Chondrocyte (in vitro differentiated cells): ENCODE measurements around the gene GLB1L3. TPM values are rescaled to one million over a fixed set of nuclear protein-coding genes. Genes with fewer than 3 reads are reported as not detected.
A peak's percentile ranks its signal among the peaks of the same experiment; 100 is the strongest.

Experiments used
- DNase-seq: peaks from one replicate; pipeline ENCODE4 v3.0.0; 2021; ENCODE audit warnings: mixed read lengths, low spot score
- H3K27ac Mint-ChIP-seq: one replicate; pipeline ENCODE4 v1.8.0; 2021; ENCODE audit warnings: mild to moderate bottlenecking, moderate library complexity, mixed read lengths; ENCODE audit not compliant: unreplicated experiment
- H3K27me3 Mint-ChIP-seq: 2 replicates; pipeline ENCODE4 v1.8.0; 2021; ENCODE audit warnings: low read depth, mixed read lengths
- H3K36me3 Mint-ChIP-seq: 2 replicates; pipeline ENCODE4 v1.8.0; 2021; ENCODE audit warnings: low read depth, mixed read lengths
- H3K4me1 Mint-ChIP-seq: 2 replicates; pipeline ENCODE4 v1.8.0; 2021; ENCODE audit warnings: low read depth, mild to moderate bottlenecking, mixed read lengths
- H3K4me3 Mint-ChIP-seq: one replicate; pipeline ENCODE4 v1.8.0; 2021; ENCODE audit warnings: mild to moderate bottlenecking, moderate library complexity, mixed read lengths; ENCODE audit not compliant: unreplicated experiment
- H3K9me3 Mint-ChIP-seq: 2 replicates; pipeline ENCODE4 v1.8.0; 2021; ENCODE audit warnings: low read depth, mixed read lengths
- long read RNA-seq: library from polyadenylated mRNA; stranded (forward); transcript quantifications from one replicate; pipeline ENCODE4 v2.0.0, GENCODE V29; 2021
- total RNA-seq: library from RNA; stranded (reverse); gene quantifications from 3 replicates; pipeline ENCODE4 v1.2.1, GENCODE V29; 2021
- TF ChIP-seq, protein P1 (sequence below): fragments of 200-600 bp; sonication (generic); IDR thresholded peaks from 2 replicates; pipeline ENCODE4 v1.5.0; 2021; ENCODE audit warnings: antibody characterized with exemption, mild to moderate bottlenecking, moderate library complexity

The GLB1L3 gene, protein sequence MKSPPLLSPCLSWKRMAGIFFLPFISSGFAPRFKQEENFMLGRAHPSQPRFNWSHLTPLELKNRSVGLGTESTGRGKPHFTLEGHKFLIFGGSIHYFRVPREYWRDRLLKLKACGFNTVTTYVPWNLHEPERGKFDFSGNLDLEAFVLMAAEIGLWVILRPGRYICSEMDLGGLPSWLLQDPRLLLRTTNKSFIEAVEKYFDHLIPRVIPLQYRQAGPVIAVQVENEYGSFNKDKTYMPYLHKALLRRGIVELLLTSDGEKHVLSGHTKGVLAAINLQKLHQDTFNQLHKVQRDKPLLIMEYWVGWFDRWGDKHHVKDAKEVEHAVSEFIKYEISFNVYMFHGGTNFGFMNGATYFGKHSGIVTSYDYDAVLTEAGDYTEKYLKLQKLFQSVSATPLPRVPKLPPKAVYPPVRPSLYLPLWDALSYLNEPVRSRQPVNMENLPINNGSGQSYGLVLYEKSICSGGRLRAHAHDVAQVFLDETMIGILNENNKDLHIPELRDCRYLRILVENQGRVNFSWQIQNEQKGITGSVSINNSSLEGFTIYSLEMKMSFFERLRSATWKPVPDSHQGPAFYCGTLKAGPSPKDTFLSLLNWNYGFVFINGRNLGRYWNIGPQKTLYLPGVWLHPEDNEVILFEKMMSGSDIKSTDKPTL
- total RNA-seq = not detected in 3 replicates
- long read RNA-seq = 0 reads

DNA sequence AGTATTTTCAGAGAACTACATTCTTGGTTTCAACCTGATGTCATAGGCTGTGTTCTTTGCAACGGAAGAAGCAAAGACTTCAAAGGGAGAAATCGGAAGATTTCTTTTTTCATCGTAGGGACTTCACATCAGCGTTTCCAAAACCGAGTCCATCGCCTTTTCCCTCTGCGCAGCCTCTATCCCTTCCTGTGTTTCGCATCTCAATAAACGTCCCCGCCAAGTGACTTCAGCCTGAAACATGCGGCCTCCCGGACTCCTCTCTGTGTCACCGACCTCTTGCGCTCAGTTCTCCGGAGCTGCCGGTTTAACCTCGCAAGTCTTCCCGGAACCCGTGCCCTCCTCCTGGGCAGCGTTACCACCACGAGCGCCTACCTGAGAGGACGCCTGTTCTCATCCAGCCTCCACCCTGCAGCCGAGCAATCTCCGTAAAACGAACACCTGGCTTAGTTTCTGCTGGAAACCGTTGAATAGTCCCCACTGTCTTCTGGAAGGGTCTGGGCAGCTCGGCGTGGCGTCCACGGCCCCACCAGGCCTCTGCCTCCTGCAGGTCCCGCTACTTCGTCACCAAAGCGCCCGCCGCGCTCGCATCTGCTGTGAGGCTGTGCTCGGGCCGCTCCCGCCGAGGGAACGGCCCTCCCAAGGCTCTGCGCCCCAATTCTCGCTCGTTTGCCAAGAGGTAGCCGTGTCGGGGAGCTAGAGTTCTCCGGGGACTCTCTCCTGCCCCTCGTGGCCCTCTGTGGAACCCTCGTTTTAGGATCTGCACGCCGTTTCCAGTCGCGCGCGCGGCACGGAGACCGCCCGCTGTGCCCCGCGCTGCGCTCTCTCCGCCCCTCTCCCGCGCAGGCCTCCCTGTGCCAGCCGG, at the start of gene GLB1L3:
TSS of gene GLB1L3 (plus strand) at position 846 of the 862 bp plus-strand sequence. CDS start 362 bp downstream, outside the sequence.
- Mint-ChIP-seq H3K4me1 (peaks cover 15% of the 10 kb centered on the region), H3K9me3 (peaks cover 4% of the 10 kb centered on the region), H3K4me3 (peak within 1 kb of the TSS; percentile 67), H3K27me3 (peaks cover 73% of the 10 kb centered on the region), H3K27ac (no peak within 1 kb of the TSS), H3K36me3 (peaks cover 2% of the 10 kb centered on the region)
- DNase-seq = no peak
- TF ChIP-seq, protein P1, sequence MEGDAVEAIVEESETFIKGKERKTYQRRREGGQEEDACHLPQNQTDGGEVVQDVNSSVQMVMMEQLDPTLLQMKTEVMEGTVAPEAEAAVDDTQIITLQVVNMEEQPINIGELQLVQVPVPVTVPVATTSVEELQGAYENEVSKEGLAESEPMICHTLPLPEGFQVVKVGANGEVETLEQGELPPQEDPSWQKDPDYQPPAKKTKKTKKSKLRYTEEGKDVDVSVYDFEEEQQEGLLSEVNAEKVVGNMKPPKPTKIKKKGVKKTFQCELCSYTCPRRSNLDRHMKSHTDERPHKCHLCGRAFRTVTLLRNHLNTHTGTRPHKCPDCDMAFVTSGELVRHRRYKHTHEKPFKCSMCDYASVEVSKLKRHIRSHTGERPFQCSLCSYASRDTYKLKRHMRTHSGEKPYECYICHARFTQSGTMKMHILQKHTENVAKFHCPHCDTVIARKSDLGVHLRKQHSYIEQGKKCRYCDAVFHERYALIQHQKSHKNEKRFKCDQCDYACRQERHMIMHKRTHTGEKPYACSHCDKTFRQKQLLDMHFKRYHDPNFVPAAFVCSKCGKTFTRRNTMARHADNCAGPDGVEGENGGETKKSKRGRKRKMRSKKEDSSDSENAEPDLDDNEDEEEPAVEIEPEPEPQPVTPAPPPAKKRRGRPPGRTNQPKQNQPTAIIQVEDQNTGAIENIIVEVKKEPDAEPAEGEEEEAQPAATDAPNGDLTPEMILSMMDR = peak; percentile 63

DNA sequence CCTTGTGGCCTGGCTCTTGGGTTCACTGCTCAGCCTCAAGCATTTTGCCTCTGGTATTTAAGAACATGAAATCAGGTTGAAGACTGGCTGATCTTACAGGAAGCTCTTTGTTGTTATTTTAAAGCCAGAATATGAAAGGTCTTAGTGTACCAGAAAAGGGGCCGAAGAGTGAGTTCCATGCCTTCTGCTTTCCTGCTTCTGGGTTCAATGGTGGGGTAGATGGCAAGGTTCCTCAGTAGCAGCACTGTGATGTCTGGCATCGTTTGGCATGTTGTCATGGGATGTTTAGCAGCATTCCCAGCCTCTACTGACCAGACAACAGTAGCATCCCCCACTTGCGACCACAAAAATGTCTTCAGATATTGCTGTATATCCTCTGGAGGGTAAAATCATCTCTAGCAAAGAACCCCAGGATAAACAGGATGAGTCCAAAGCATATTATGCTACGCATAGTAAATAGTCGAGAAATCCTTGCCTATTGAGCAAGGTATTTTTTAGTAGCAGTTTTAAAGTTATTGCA, 49.3 kb upstream of the GLB1L3 start:
- peaks cover 53% of the 10 kb centered on the region for H3K4me1 Mint-ChIP-seq
- H3K27me3 Mint-ChIP-seq = no peaks in the 10 kb centered on the region
- H3K36me3 Mint-ChIP-seq = peaks cover 3% of the 10 kb centered on the region
- H3K9me3 Mint-ChIP-seq = no peaks in the 10 kb centered on the region
- TF ChIP-seq, protein P1 = no peak
- H3K27ac Mint-ChIP-seq = peak overlapping the region; percentile 45
- no peak for DNase-seq
- H3K4me3 Mint-ChIP-seq = peak overlapping the region; percentile 38

DNA sequence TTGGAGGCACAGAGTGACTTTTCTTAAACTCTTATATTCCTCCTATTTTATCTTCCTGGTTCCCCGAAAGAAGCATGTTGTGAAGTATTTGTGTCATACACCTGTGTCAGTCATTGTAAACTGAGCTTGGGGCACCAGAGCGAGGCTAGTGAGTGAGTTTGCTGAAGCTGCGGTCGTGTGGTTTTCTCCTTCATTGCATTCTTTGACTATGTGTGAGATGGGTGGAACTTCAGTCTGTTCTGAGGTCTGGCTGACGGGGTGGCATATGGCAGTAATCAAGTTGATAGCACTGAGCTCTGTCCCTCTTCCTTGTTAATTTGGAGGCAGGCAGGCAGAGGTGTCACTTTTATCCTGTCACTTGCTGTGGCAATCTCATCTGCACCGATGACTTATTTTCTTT, 47.6 kb upstream of the GLB1L3 start:
- no peaks in the 10 kb centered on the region for H3K9me3 Mint-ChIP-seq
- no peak overlapping the region for H3K4me3 Mint-ChIP-seq
- H3K27ac Mint-ChIP-seq = no peak overlapping the region
- H3K4me1 Mint-ChIP-seq = peaks cover 40% of the 10 kb centered on the region
- H3K36me3 Mint-ChIP-seq = peaks cover 3% of the 10 kb centered on the region
- TF ChIP-seq, protein P1 = no peak
- H3K27me3 Mint-ChIP-seq = no peaks in the 10 kb centered on the region
- DNase-seq = no peak

DNA sequence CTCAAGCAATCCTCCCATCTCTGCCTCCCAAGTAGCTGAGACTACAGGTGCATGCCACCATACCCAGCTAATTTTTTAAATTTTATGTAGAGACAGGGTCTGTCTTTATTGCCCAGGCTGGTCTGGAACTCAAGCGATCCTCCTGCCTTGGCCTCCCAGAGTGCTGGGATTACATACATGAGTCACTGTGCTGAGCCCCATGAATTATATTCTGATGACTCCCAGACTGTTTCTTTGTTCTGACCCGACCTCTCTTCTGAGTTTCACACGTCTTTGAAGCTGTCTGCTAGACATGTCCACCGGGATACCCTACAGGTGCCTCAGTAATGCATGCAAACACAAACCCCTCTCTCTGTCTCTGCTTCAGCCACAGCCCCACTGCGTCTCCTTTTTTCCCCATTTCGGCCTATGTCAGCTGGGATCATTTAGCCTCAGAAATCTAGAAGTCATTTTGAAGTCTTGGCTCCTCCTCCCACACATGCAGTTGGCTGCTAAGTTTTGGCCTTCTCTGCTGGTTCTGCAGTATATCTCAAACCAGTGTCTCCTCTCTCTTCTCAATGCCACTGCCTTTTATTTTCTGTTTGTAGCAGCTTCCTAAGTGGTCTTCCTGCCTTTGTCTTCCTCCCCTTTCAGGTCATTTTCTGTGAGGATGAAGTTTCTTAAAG, 46.9 kb upstream of the GLB1L3 start:
- Mint-ChIP-seq H3K36me3 (peaks cover 3% of the 10 kb centered on the region), H3K27me3 (no peaks in the 10 kb centered on the region), H3K27ac (peak overlapping the region; percentile 51), H3K4me1 (peaks cover 43% of the 10 kb centered on the region), H3K9me3 (no peaks in the 10 kb centered on the region), H3K4me3 (no peak overlapping the region)
- no peak for DNase-seq
- TF ChIP-seq, protein P1 = no peak
